Hepatocyte (in vitro differentiated cells): ENCODE results near the gene FRAT2. TPM values are rescaled to one million over a fixed set of nuclear protein-coding genes. Genes with fewer than 3 reads are reported as not detected.

Experiments used
- DNase-seq: peaks from one replicate; pipeline ENCODE4 v3.0.0-alpha.2; 2016; ENCODE audit warnings: low spot score
- H2AFZ ChIP-seq: fragments of 200-600 bp; sonication (generic); 2 replicates; pipeline ENCODE4 v1.6.0; 2016; ENCODE audit warnings: antibody characterized with exemption, mild to moderate bottlenecking
- H3K27ac ChIP-seq: fragments of 200-600 bp; sonication (generic); 2 replicates; pipeline ENCODE4 v1.5.1; 2016; ENCODE audit warnings: mild to moderate bottlenecking
- H3K27me3 ChIP-seq: fragments of 200-600 bp; sonication (generic); 2 replicates; pipeline ENCODE4 v1.6.1; 2016
- H3K36me3 ChIP-seq: fragments of 200-600 bp; sonication (generic); replicated peaks from 2 replicates; pipeline ENCODE4 v1.5.1; 2016; ENCODE audit warnings: low read depth; ENCODE audit not compliant: insufficient read depth
- H3K4me1 ChIP-seq: fragments of 200-600 bp; sonication (generic); 2 replicates; pipeline ENCODE4 v1.5.1; 2016; ENCODE audit warnings: mild to moderate bottlenecking, moderate library complexity; ENCODE audit not compliant: insufficient read depth
- H3K4me2 ChIP-seq: fragments of 200-600 bp; sonication (generic); 2 replicates; pipeline ENCODE4 v1.6.0; 2016
- H3K4me3 ChIP-seq: fragments of 200-600 bp; sonication (generic); 2 replicates; pipeline ENCODE4 v1.5.1; 2016; ENCODE audit warnings: mild to moderate bottlenecking
- H3K79me2 ChIP-seq: fragments of 200-600 bp; sonication (generic); 2 replicates; pipeline ENCODE4 v1.6.0; 2017; ENCODE audit warnings: mild to moderate bottlenecking
- H3K9me2 ChIP-seq: fragments of 200-600 bp; sonication (generic); replicated peaks from 2 replicates; pipeline ENCODE4 v1.6.0; 2017; ENCODE audit warnings: mild to moderate bottlenecking; ENCODE audit not compliant: insufficient read depth
- H3K9me3 ChIP-seq: fragments of 200-600 bp; sonication (generic); 2 replicates; pipeline ENCODE4 v1.5.1; 2016; ENCODE audit warnings: low read depth, mild to moderate bottlenecking
- H4K20me1 ChIP-seq: fragments of 200-600 bp; sonication (generic); 2 replicates; pipeline ENCODE4 v1.6.0; 2016; ENCODE audit warnings: mild to moderate bottlenecking; ENCODE audit not compliant: insufficient read depth, poor library complexity, severe bottlenecking
- CTCF ChIP-seq: fragments of 200-600 bp; sonication (generic); IDR thresholded peaks from 2 replicates; pipeline ENCODE4 v1.5.1; 2016; ENCODE audit warnings: antibody characterized with exemption, mild to moderate bottlenecking; ENCODE audit not compliant: poor library complexity
- EZH2 ChIP-seq: fragments of 200-600 bp; sonication (generic); IDR thresholded peaks from 2 replicates; pipeline ENCODE4 v1.6.1; 2016; ENCODE audit warnings: antibody characterized with exemption, mild to moderate bottlenecking, borderline replicate concordance
- EZH2phosphoT487 ChIP-seq: fragments of 200-600 bp; sonication (generic); IDR thresholded peaks from one replicate; pipeline ENCODE4 v1.6.1; 2018; ENCODE audit warnings: antibody characterized with exemption, mild to moderate bottlenecking, low read depth, moderate library complexity; ENCODE audit not compliant: unreplicated experiment, severe bottlenecking
- WGBS: methylation state at CpG from one replicate; pipeline ENCODE4 v1.1.6; 2016; ENCODE audit warnings: low lambda C conversion rate; ENCODE audit errors: missing lambda C conversion rate; 5-methylcytosine and 5-hydroxymethylcytosine counted together
- polyA plus RNA-seq: library from polyadenylated mRNA; unstranded; fragments of >200 nt; fragmentation: Nextera tagmentation; extraction: Ambion mirVana; gene quantifications from 2 replicates; pipeline ENCODE4 v1.2.1, GENCODE V29; 2016
- total RNA-seq: library from RNA; depleted of rRNA; stranded (reverse); fragments of >200 nt; gene quantifications from 2 replicates; pipeline ENCODE4 v1.2.3, GENCODE V29; 2014

FRAT2 gene
- 23.4 and 27.4 TPM in 2 replicates for total RNA-seq
- polyA plus RNA-seq, result 29.4 and 30.4 TPM in 2 replicates

GRCh38 chr10:97334370-97335175 is at the start of gene FRAT2:
Gene FRAT2 (minus strand): TSS chr10:97334729. CDS start chr10:97334572, 157 bp downstream.
- DNase-seq, result peak; percentile 96
- H3K4me3 ChIP-seq, result peak within 1 kb of the TSS; percentile 45
- no peaks in the 10 kb centered on the region for H4K20me1 ChIP-seq
- peaks cover 43% of the 10 kb centered on the region for H3K4me1 ChIP-seq
- no peaks in the 10 kb centered on the region for H3K9me3 ChIP-seq
- peak within 1 kb of the TSS; percentile 91 for H3K4me2 ChIP-seq
- TF ChIP-seq EZH2phosphoT487 (no peak), EZH2 (no peak), CTCF (no peak)
- no peaks in the 10 kb centered on the region for H3K36me3 ChIP-seq
- no peaks in the 10 kb centered on the region for H3K27me3 ChIP-seq
- H2AFZ ChIP-seq, result peak within 1 kb of the TSS; percentile 69
- H3K27ac ChIP-seq, result peak within 1 kb of the TSS; percentile 94
- no peaks in the 10 kb centered on the region for H3K9me2 ChIP-seq
- WGBS, result 2% methylated on average over 25 of the region's 103 CpGs
- H3K79me2 ChIP-seq, result peaks cover 41% of the 10 kb centered on the region

GRCh38 chr10:97384156-97384555 is 49.6 kb upstream of the FRAT2 start:
- H3K4me3 ChIP-seq, result no peak overlapping the region
- no peaks in the 10 kb centered on the region for H3K36me3 ChIP-seq
- no peaks in the 10 kb centered on the region for H3K4me1 ChIP-seq
- no peak overlapping the region for H3K27ac ChIP-seq
- TF ChIP-seq EZH2, result no peak
- no peak for TF ChIP-seq EZH2phosphoT487
- TF ChIP-seq CTCF, result no peak
- 97% methylated on average over 5 of the region's 5 CpGs for WGBS
- no peak for DNase-seq
- H3K4me2 ChIP-seq, result no peak overlapping the region
- no peaks in the 10 kb centered on the region for H3K79me2 ChIP-seq
- no peaks in the 10 kb centered on the region for H3K9me2 ChIP-seq
- H4K20me1 ChIP-seq, result no peaks in the 10 kb centered on the region
- no peaks in the 10 kb centered on the region for H3K9me3 ChIP-seq
- H2AFZ ChIP-seq, result no peak overlapping the region
- H3K27me3 ChIP-seq, result no peaks in the 10 kb centered on the region

GRCh38 chr10:97383159-97383558 is 48.6 kb upstream of the FRAT2 start:
- H3K36me3 ChIP-seq, result no peaks in the 10 kb centered on the region
- H3K27me3 ChIP-seq, result no peaks in the 10 kb centered on the region
- no peaks in the 10 kb centered on the region for H3K4me1 ChIP-seq
- 92% methylated on average over 7 of the region's 7 CpGs for WGBS
- no peak overlapping the region for H3K4me2 ChIP-seq
- H2AFZ ChIP-seq, result no peak overlapping the region
- no peak overlapping the region for H3K4me3 ChIP-seq
- H3K9me2 ChIP-seq, result no peaks in the 10 kb centered on the region
- DNase-seq, result no peak
- no peak for TF ChIP-seq EZH2
- no peak for TF ChIP-seq CTCF
- TF ChIP-seq EZH2phosphoT487, result no peak
- no peaks in the 10 kb centered on the region for H4K20me1 ChIP-seq
- H3K9me3 ChIP-seq, result no peaks in the 10 kb centered on the region
- H3K79me2 ChIP-seq, result no peaks in the 10 kb centered on the region
- no peak overlapping the region for H3K27ac ChIP-seq
